Stimulated activated CD4-positive, alpha-beta T cell treated with anti-CD3 and anti-CD28 coated beads, Interleukin-12 subunit alpha, Interleukin-12 subunit beta, amount 100 ng/mL, for 4 hours (primary cell): ENCODE data around the gene STMND1.

Source experiments
- DNase-seq: peaks from one replicate; pipeline ENCODE4 v3.0.0-alpha.2; 2020

Gene STMND1

GRCh38 chr6:17099401-17100059, 2.3 kb upstream of the STMND1 start:
- no peak for DNase-seq

- no peak for DNase-seq
Observed at GRCh38 chr6:17100806-17101205, 1.0 kb upstream of the STMND1 start.

- no peak for DNase-seq
Observed at GRCh38 chr6:17102258-17102870, 514 bp downstream of the STMND1 start.

- DNase-seq: no peak
Observed at GRCh38 chr6:17103715-17104114, 1.9 kb downstream of the STMND1 start.

GRCh38 chr6:17107863-17108262, 6.0 kb downstream of the STMND1 start:
- no peak for DNase-seq

- no peak for DNase-seq
Observed at GRCh38 chr6:17115251-17116116, 13.6 kb downstream of the STMND1 start.

GRCh38 chr6:17116117-17116440, 14.2 kb downstream of the STMND1 start:
- no peak for DNase-seq

GRCh38 chr6:17120019-17120418, 18.2 kb downstream of the STMND1 start:
- DNase-seq: no peak

GRCh38 chr6:17125407-17125806, 23.6 kb downstream of the STMND1 start:
- no peak for DNase-seq

GRCh38 chr6:17130786-17131185, 28.9 kb downstream of the STMND1 start:
- DNase-seq: no peak

GRCh38 chr6:17132967-17133366, 31.1 kb downstream of the STMND1 start:
- no peak for DNase-seq

GRCh38 chr6:17138033-17138432, 36.2 kb downstream of the STMND1 start:
- DNase-seq: no peak

GRCh38 chr6:17144016-17144415, 42.2 kb downstream of the STMND1 start:
- no peak for DNase-seq

GRCh38 chr6:17149571-17149970, 47.7 kb downstream of the STMND1 start:
- no peak for DNase-seq

- no peak for DNase-seq
Observed at GRCh38 chr6:17150096-17150495, 48.2 kb downstream of the STMND1 start.

- DNase-seq: no peak
Observed at GRCh38 chr6:17151888-17152287, 50.0 kb downstream of the STMND1 start.

- no peak for DNase-seq
Observed at GRCh38 chr6:17152703-17153102, 50.9 kb downstream of the STMND1 start.

- DNase-seq: peak; percentile 56
Observed at GRCh38 chr6:17156112-17156921, 54.5 kb downstream of the STMND1 start.

GRCh38 chr6:17156966-17157365, 55.1 kb downstream of the STMND1 start:
- DNase-seq: no peak

- no peak for DNase-seq
Observed at GRCh38 chr6:17157617-17158016, 55.8 kb downstream of the STMND1 start.

- DNase-seq: no peak
Observed at GRCh38 chr6:17159240-17159639, 57.4 kb downstream of the STMND1 start.

GRCh38 chr6:17161076-17161475, 59.2 kb downstream of the STMND1 start:
- DNase-seq: no peak

GRCh38 chr6:17165383-17165782, 63.5 kb downstream of the STMND1 start:
- no peak for DNase-seq
